ENCODE data around the gene KDM5B. TPM values are rescaled to one million over a fixed set of nuclear protein-coding genes. Genes with fewer than 3 reads are reported as not detected.
"Not testable (repeated sequence)": the region's sequence is repeated elsewhere in the genome, so short reads cannot be mapped to it uniquely, and the experiment has no call there.

The KDM5B gene
- total RNA-seq, 6 experiments from 2014 or later = 12.0 to 22.6 (median 16.1) TPM

DNA sequence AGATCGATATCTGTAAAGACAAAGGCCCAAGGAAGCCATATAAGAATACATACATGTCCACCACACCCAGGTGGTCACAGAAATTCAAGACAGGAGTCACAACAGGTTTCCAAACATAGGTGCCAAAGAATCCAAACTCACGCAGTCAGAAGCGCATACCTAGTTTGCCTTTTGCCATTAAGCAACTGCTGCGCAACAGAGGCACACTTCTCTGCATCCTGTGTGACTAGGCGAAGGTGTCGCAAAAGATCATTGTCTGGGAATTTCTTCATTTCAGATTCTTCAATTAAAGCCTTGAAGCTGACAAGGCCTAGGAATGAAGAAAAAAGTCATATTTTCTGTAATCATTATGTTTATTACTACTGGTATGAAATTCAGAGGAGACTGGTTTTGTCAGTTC is 65.7 kb downstream of the KDM5B start:
- H3K27ac ChIP-seq = no peak overlapping the region
- no peaks in the 10 kb centered on the region for H3K27me3 ChIP-seq
- DNase-seq (no peak), ATAC-seq (no peak)
- TF ChIP-seq POLR2A (IDR thresholded peaks at IDR 0.05) = no peak
- TF ChIP-seq, protein P1, sequence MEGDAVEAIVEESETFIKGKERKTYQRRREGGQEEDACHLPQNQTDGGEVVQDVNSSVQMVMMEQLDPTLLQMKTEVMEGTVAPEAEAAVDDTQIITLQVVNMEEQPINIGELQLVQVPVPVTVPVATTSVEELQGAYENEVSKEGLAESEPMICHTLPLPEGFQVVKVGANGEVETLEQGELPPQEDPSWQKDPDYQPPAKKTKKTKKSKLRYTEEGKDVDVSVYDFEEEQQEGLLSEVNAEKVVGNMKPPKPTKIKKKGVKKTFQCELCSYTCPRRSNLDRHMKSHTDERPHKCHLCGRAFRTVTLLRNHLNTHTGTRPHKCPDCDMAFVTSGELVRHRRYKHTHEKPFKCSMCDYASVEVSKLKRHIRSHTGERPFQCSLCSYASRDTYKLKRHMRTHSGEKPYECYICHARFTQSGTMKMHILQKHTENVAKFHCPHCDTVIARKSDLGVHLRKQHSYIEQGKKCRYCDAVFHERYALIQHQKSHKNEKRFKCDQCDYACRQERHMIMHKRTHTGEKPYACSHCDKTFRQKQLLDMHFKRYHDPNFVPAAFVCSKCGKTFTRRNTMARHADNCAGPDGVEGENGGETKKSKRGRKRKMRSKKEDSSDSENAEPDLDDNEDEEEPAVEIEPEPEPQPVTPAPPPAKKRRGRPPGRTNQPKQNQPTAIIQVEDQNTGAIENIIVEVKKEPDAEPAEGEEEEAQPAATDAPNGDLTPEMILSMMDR (IDR thresholded peaks at IDR 0.05) = no peak
- no peak overlapping the region for H3K4me3 ChIP-seq
- no peaks in the 10 kb centered on the region for H3K4me1 ChIP-seq
- 71% methylated on average over 6 of the region's 6 CpGs for WGBS (ENCODE audit: insufficient coverage, low coverage, low lambda C conversion rate, missing lambda C conversion rate)
- intact Hi-C loops (cut with DNase I) = no loop called here
- H3K36me3 ChIP-seq = peaks cover 0 to 43% (median 24%) of the 10 kb centered on the region in 4 donors
- H3K9me3 ChIP-seq = no peaks in the 10 kb centered on the region

DNA sequence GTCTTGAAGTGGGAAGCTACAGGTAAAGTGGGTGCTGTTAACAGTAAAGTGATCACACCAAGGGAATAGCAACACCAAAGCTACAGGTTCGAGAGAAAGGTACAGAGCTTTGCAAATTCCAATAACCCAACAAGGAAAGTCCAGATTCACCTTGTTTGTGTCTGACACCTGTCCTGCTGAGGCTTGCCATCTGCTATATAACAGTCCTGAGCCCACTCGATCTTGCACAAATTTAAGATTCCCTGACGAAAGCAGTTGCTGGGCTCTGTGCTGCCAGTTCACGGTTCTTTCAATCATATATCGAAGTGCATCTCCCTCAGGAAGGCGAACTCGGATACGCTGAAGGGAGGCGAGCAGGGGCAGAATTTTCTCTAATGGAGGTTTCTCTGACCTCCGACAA is 75.0 kb downstream of the KDM5B start:
- TF ChIP-seq, protein P1 (IDR thresholded peaks at IDR 0.05) = no peak
- TF ChIP-seq POLR2A (IDR thresholded peaks at IDR 0.05) = no peak
- Histone ChIP-seq H3K4me1 (no peaks in the 10 kb centered on the region), H3K27ac (no peak overlapping the region), H3K4me3 (no peak overlapping the region), H3K36me3 (peaks cover 0 to 68% (median 26%) of the 10 kb centered on the region in 4 donors), H3K9me3 (no peaks in the 10 kb centered on the region), H3K27me3 (no peaks in the 10 kb centered on the region)
- DNase-seq (no peak), ATAC-seq (no peak)
- 90% methylated on average over 10 of the region's 10 CpGs for WGBS (ENCODE audit: insufficient coverage, low coverage, low lambda C conversion rate, missing lambda C conversion rate)
- intact Hi-C loops (cut with DNase I) = no loop called here

DNA sequence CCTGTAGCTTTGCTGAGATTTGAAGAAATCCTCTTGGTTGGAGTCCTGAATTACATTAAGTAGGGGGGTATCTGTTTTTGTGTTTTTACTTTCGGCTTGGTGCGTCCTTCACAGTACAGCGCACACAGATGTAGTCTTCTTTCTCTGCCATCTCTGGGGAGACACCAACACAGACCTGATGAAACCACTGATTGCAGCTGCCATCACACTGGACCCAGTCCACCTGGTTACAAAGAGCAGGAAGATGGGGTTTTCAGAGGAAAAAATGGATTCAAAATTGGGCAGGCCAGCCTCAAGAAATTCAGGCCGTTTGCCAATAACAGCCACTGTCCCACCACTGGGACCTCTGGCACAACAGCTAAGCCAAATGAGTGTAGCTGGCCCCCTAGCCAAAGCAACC is 79.3 kb downstream of the KDM5B start:
- intact Hi-C loops (cut with DNase I) = no loop called here
- DNase-seq = no peak
- TF ChIP-seq POLR2A (IDR thresholded peaks at IDR 0.05) = no peak
- TF ChIP-seq, protein P1 (IDR thresholded peaks at IDR 0.05) = no peak
- no peak overlapping the region for H3K4me3 ChIP-seq
- H3K27ac ChIP-seq = no peak overlapping the region
- H3K36me3 ChIP-seq = peaks cover 0 to 70% (median 26%) of the 10 kb centered on the region in 4 donors
- no peaks in the 10 kb centered on the region for H3K4me1 ChIP-seq
- H3K9me3 ChIP-seq = no peaks in the 10 kb centered on the region
- no peaks in the 10 kb centered on the region for H3K27me3 ChIP-seq
- ATAC-seq = no peak
- 76% methylated on average over 3 of the region's 4 CpGs for WGBS (ENCODE audit: insufficient coverage, low coverage, low lambda C conversion rate, missing lambda C conversion rate)

DNA sequence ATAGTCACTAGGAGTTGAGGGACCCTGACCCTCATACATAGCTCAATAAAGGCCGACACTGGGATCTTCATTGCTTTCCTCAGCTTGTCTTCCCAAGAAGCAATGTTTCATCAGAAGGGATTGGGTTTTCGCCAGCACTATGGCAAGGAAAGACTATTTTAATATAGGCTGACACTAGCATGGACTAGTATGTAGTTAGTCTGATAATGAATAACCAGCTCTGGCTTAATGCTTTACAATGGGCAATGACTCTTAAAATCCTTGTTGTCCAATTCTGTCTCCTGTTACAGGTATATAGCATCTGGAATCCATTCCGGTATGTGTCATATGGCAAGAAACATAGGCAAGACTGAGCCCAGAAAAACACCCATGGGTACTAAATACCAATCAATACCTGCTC is 82.7 kb downstream of the KDM5B start:
- intact Hi-C loops (cut with DNase I) = no loop called here
- WGBS (ENCODE audit: insufficient coverage, low coverage, low lambda C conversion rate, missing lambda C conversion rate) = 100% methylated on average over 1 of the region's 3 CpGs
- ATAC-seq (no peak), DNase-seq (no peak)
- no peak for TF ChIP-seq POLR2A (IDR thresholded peaks at IDR 0.05)
- TF ChIP-seq, protein P1 (IDR thresholded peaks at IDR 0.05) = no peak
- no peaks in the 10 kb centered on the region for H3K4me1 ChIP-seq
- H3K27ac ChIP-seq = no peak overlapping the region
- no peak overlapping the region for H3K4me3 ChIP-seq
- peaks cover 0 to 39% (median 15%) of the 10 kb centered on the region in 4 donors for H3K36me3 ChIP-seq
- no peaks in the 10 kb centered on the region for H3K9me3 ChIP-seq
- no peaks in the 10 kb centered on the region for H3K27me3 ChIP-seq

DNA sequence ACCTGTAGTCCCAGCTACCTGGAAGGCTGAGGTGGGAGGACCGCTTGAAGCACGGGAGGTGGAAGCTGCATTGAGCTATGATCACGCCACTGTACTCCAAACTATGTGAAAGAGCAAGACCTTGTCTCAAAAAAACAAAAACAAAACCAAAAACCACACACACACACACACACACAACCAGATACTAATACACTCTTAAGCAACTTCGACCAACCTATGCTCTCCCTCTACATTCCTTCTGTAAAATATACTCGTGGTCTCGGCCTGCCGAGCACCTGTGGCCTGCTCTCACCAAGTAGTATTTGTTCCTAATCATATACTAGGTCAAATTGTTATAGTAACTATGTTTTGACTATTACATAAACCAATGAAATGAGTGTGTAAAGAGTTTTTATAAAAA is 84.5 kb downstream of the KDM5B start:
- H3K4me3 ChIP-seq = no peak overlapping the region
- H3K4me1 ChIP-seq = no peaks in the 10 kb centered on the region
- TF ChIP-seq, protein P1 (IDR thresholded peaks at IDR 0.05) = no peak
- TF ChIP-seq POLR2A (IDR thresholded peaks at IDR 0.05) = no peak
- peaks cover 0 to 21% (median 4%) of the 10 kb centered on the region in 4 donors for H3K36me3 ChIP-seq
- 83% methylated on average over 7 of the region's 7 CpGs for WGBS (ENCODE audit: insufficient coverage, low coverage, low lambda C conversion rate, missing lambda C conversion rate)
- DNase-seq (no peak), ATAC-seq (no peak)
- no peaks in the 10 kb centered on the region for H3K27me3 ChIP-seq
- no peaks in the 10 kb centered on the region for H3K9me3 ChIP-seq
- intact Hi-C loops (cut with DNase I) = no loop called here
- no peak overlapping the region for H3K27ac ChIP-seq

DNA sequence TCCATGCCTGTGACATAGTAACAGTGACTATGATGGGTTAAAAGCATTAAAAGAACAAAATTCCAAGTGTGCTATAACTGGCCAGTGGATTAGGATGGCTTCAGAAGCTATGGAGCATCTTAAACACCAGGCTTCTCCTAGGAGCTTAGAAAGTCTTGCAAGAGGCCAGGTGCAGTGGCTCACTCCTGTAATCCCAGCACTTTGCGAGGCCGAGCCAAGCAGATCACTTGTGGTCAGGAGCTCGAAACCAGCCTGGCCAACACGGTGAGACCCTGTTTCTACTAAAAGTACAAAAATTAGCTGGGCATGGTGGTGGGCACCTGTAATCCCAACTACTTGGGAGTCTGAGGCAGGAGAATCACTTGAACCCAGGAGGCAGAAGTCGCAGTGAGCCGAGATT is 85.2 kb downstream of the KDM5B start:
- H3K27me3 ChIP-seq; intact Hi-C loops (cut with DNase I); H3K9me3 ChIP-seq; DNase-seq; H3K27ac ChIP-seq; H3K4me1 ChIP-seq; ATAC-seq; H3K4me3 ChIP-seq: not testable (repeated sequence)
- peaks cover 0 to 14% (median 2%) of the 10 kb centered on the region in 4 donors for H3K36me3 ChIP-seq
- 90% methylated on average over 5 of the region's 6 CpGs for WGBS (ENCODE audit: insufficient coverage, low coverage, low lambda C conversion rate, missing lambda C conversion rate)
